Spleen (tissue), 11 donors: ENCODE measurements around the gene TRMT1. TPM values are rescaled to one million over a fixed set of nuclear protein-coding genes. Genes with fewer than 3 reads are reported as not detected.

ENCODE experiments used
- DNase-seq: peaks from one replicate; pipeline ENCODE4 v3.0.0-alpha.2; 2020
- H3K27ac ChIP-seq, 8 donors: fragments of 200-600 bp; sonication (generic) in 7 of 8; 1 replicate in 4 of 8; 2 replicates in 4 of 8; pipeline versions ENCODE4 v1.5.0 to v1.8.0; 2016 to 2021; ENCODE audit warnings: inconsistent platforms in 4 of 8, mild to moderate bottlenecking in 4 of 8, moderate library complexity in 1 of 8
- H3K27me3 ChIP-seq, 7 donors: fragments of 200-600 bp; sonication (generic) in 6 of 7; replicated peaks in 1 of 7; 1 replicate in 4 of 7; 2 replicates in 3 of 7; pipeline versions ENCODE4 v1.5.0 to v1.8.0; 2016 to 2021; ENCODE audit warnings: inconsistent platforms in 3 of 7, mild to moderate bottlenecking in 1 of 7
- H3K36me3 ChIP-seq, 6 donors: fragments of 200-600 bp; sonication (generic) in 5 of 6; 1 replicate in 4 of 6; 2 replicates in 2 of 6; pipeline versions ENCODE4 v1.5.0 to v1.8.0; 2016 to 2021; ENCODE audit warnings: inconsistent platforms in 2 of 6
- H3K4me1 ChIP-seq, 6 donors: fragments of 200-600 bp; sonication (generic) in 5 of 6; 1 replicate in 3 of 6; 2 replicates in 3 of 6; pipeline versions ENCODE4 v1.5.0 to v1.8.0; 2016 to 2021; ENCODE audit warnings: inconsistent platforms in 3 of 6
- H3K4me3 ChIP-seq, 8 donors: fragments of 200-600 bp; sonication (generic) in 7 of 8; 1 replicate in 4 of 8; 2 replicates in 4 of 8; pipeline versions ENCODE4 v1.5.0 to v1.8.0; 2016 to 2021; ENCODE audit warnings: inconsistent platforms in 4 of 8, mild to moderate bottlenecking in 4 of 8, moderate library complexity in 2 of 8
- H3K9me3 ChIP-seq, 8 donors: fragments of 200-600 bp; sonication (generic) in 7 of 8; 1 replicate in 4 of 8; 2 replicates in 4 of 8; pipeline versions ENCODE4 v1.5.0 to v1.8.0; 2016 to 2021; ENCODE audit warnings: inconsistent platforms in 4 of 8
- CTCF ChIP-seq, 11 experiments: fragments of 200-600 bp in 7 of 11; fragments of 450-650 bp in 4 of 11; sonication (generic) in 4 of 11; IDR thresholded peaks in 8 of 11; conservative IDR thresholded peaks in 3 of 11; 1 replicate in 7 of 11; 2 replicates in 4 of 11; pipeline versions ENCODE4 v1.4.0 to v1.8.0; 2016 to 2021; ENCODE audit warnings: antibody characterized with exemption in 11 of 11, inconsistent platforms in 4 of 11, mild to moderate bottlenecking in 1 of 11
- POLR2A ChIP-seq, 3 donors: fragments of 450-650 bp; IDR thresholded peaks; one replicate each; pipeline ENCODE4 v1.5.1; 2017; ENCODE audit warnings: antibody characterized with exemption in 3 of 3, mild to moderate bottlenecking in 1 of 3
- POLR2AphosphoS5 ChIP-seq, 3 donors: sonication (generic); formaldehyde crosslinking; IDR thresholded peaks; one replicate each; pipeline ENCODE4 v1.5.1; 2017; ENCODE audit warnings: antibody characterized with exemption in 3 of 3
- WGBS, 5 donors: extraction: QIAGEN DNeasy Blood & Tissue Kit in 3 of 5; methylation state at CpG; one replicate each; pipeline versions ENCODE4 v1.1.5 to v1.1.7; 2013 to 2018; 5-methylcytosine and 5-hydroxymethylcytosine counted together
- intact Hi-C: fragments of 100-400 bp; cut with DNase I; formaldehyde crosslinking; loops from one replicate; pipeline ENCODE4 v1.15.0; 2023; ENCODE audit warnings: low total_unique reads
- polyA plus RNA-seq, 3 donors: library from polyadenylated mRNA; stranded (reverse); fragments of 200-250 nt; gene quantifications; one replicate each; pipeline ENCODE4 v1.2.1, GENCODE V29; 2013
- total RNA-seq, 7 donors: library from RNA; depleted of rRNA in 3 of 7; stranded (reverse); fragments of >200 nt in 3 of 7; fragmentation: NEBNext Ultra II Directional in 4 of 7; extraction: Animal tissue kit (Norgen Biotek cat#: 25700) in 4 of 7; gene quantifications; one replicate each; pipeline versions ENCODE4 v1.1.0 to v1.2.1, GENCODE V29; 2016 to 2021
- donor health status: healthy with polysubstance abuse.
- donor health status: DM: no; HTN: no; CAD: no; lungs with moderate emphysema.
- donor health status: DM: no; HTN: no; CAD: no.
- donor health status: Bipolar disorder and iron deficiency.
- donor health status: healthy.
- donor health status: DM: no; HTN: no; CAD: no.
- donor health status: DM: yes; HTN: yes; CAD: no.

TRMT1 gene
- total and polyA plus RNA-seq, 10 donors = 27.7 to 109 (median 47.3) TPM

- no peak overlapping the region for H3K4me3 ChIP-seq
- peaks cover 0 to 45% (median 7%) of the 10 kb centered on the region in 6 donors for H3K4me1 ChIP-seq
- H3K27me3 ChIP-seq = no peaks in the 10 kb centered on the region
- DNase-seq = no peak
- intact Hi-C loops = no loop called here
- H3K9me3 ChIP-seq = no peaks in the 10 kb centered on the region
- WGBS, 5 donors = 93 to 98% (median 94%) methylated on average over 32 to 60 of the region's 60 CpGs
- H3K36me3 ChIP-seq = peaks cover 0 to 84% (median 42%) of the 10 kb centered on the region in 6 donors
- TF ChIP-seq CTCF (IDR thresholded peaks at IDR 0.05 in 8 of 11, conservative IDR thresholded peaks at IDR 0.05 in 3 of 11) (no peak), POLR2A (IDR thresholded peaks at IDR 0.05) (no peak), POLR2AphosphoS5 (IDR thresholded peaks at IDR 0.05) (peak in 1 of 3 donors; percentile 20)
- no peak overlapping the region for H3K27ac ChIP-seq
Measured at GRCh38 chr19:13135068-13136062, 18.8 kb upstream of the TRMT1 start.

- intact Hi-C loops = no loop called here
- TF ChIP-seq POLR2A (IDR thresholded peaks at IDR 0.05) (no peak), POLR2AphosphoS5 (IDR thresholded peaks at IDR 0.05) (no peak), CTCF (IDR thresholded peaks at IDR 0.05 in 8 of 11, conservative IDR thresholded peaks at IDR 0.05 in 3 of 11) (no peak)
- Histone ChIP-seq H3K9me3 (no peaks in the 10 kb centered on the region), H3K27ac (no peak overlapping the region), H3K27me3 (no peaks in the 10 kb centered on the region), H3K4me1 (peaks cover 0 to 40% (median 7%) of the 10 kb centered on the region in 6 donors), H3K4me3 (no peak overlapping the region), H3K36me3 (peaks cover 0 to 77% (median 40%) of the 10 kb centered on the region in 6 donors)
- no peak for DNase-seq
- 91 to 100% (median 97%) methylated on average over 3 of the region's 3 CpGs for WGBS, 5 donors
Measured at GRCh38 chr19:13134626-13135025, 18.1 kb upstream of the TRMT1 start.

- H3K27me3 ChIP-seq = no peaks in the 10 kb centered on the region
- no peak overlapping the region for H3K27ac ChIP-seq
- no peak overlapping the region for H3K4me3 ChIP-seq
- intact Hi-C loops = no loop called here
- no peak for DNase-seq
- H3K9me3 ChIP-seq = no peaks in the 10 kb centered on the region
- H3K36me3 ChIP-seq = peaks cover 0 to 64% (median 33%) of the 10 kb centered on the region in 6 donors
- TF ChIP-seq CTCF (IDR thresholded peaks at IDR 0.05 in 8 of 11, conservative IDR thresholded peaks at IDR 0.05 in 3 of 11) (no peak), POLR2AphosphoS5 (IDR thresholded peaks at IDR 0.05) (no peak), POLR2A (IDR thresholded peaks at IDR 0.05) (no peak)
- 86 to 89% (median 87%) methylated on average over 12 of the region's 12 CpGs for WGBS, 5 donors
- H3K4me1 ChIP-seq = peaks cover 0 to 29% (median 5%) of the 10 kb centered on the region in 6 donors
Measured at GRCh38 chr19:13133241-13133870, 16.8 kb upstream of the TRMT1 start.
